OCI-LY1 (cell line): ENCODE data around the gene POLE.

Experiments
- H2AFZ ChIP-seq: fragments of 200-600 bp; sonication (generic), shearing (Covaris generic); 2 replicates; pipeline ENCODE4 v1.6.0; 2014; ENCODE audit warnings: antibody characterized with exemption, mild to moderate bottlenecking, low read length
- H3F3A ChIP-seq: fragments of 200-600 bp; sonication (generic), shearing (Covaris generic); 2 replicates; pipeline ENCODE4 v1.6.0; 2014; ENCODE audit warnings: mild to moderate bottlenecking, antibody characterized with exemption, low read length, moderate library complexity; ENCODE audit not compliant: insufficient read depth
- H3K27ac ChIP-seq: fragments of 200-600 bp; sonication (generic); 2 replicates; pipeline ENCODE4 v1.5.1; 2014; ENCODE audit warnings: low read length, mixed run types, mild to moderate bottlenecking, low read depth; ENCODE audit not compliant: poor library complexity, severe bottlenecking
- H3K27me3 ChIP-seq: fragments of 200-600 bp; sonication (generic); 2 replicates; pipeline ENCODE4 v1.6.0; 2014; ENCODE audit warnings: antibody characterized with exemption, mild to moderate bottlenecking, low read length, moderate library complexity; ENCODE audit not compliant: insufficient read depth
- H3K36me3 ChIP-seq: fragments of 200-600 bp; sonication (generic); 2 replicates; pipeline ENCODE4 v1.6.1; 2014; ENCODE audit warnings: mild to moderate bottlenecking, antibody characterized with exemption, low read length, moderate library complexity, mixed read lengths; ENCODE audit not compliant: insufficient read depth
- H3K4me1 ChIP-seq: fragments of 200-600 bp; sonication (generic); 2 replicates; pipeline ENCODE4 v1.5.1; 2014; ENCODE audit warnings: mild to moderate bottlenecking, low read length, moderate library complexity; ENCODE audit not compliant: insufficient read depth, severe bottlenecking
- H3K4me2 ChIP-seq: fragments of 200-600 bp; sonication (generic), shearing (Covaris generic); 2 replicates; pipeline ENCODE4 v1.6.1; 2014; ENCODE audit warnings: low read length
- H3K4me3 ChIP-seq: fragments of 200-600 bp; sonication (generic); 2 replicates; pipeline ENCODE4 v1.5.1; 2014; ENCODE audit warnings: low read length, low read depth, mild to moderate bottlenecking, mixed read lengths; ENCODE audit not compliant: poor library complexity, severe bottlenecking
- H3K79me2 ChIP-seq: fragments of 200-600 bp; shearing (Covaris generic); 2 replicates; pipeline ENCODE4 v1.6.1; 2016; ENCODE audit warnings: mixed run types, low read length, mixed read lengths; ENCODE audit not compliant: insufficient read depth
- H3K9ac ChIP-seq: fragments of 200-600 bp; sonication (generic), shearing (Covaris generic); 2 replicates; pipeline ENCODE4 v1.6.1; 2014; ENCODE audit warnings: mild to moderate bottlenecking, low read length, mixed read lengths
- H3K9me2 ChIP-seq: fragments of 200-600 bp; sonication (generic), shearing (Covaris generic); 2 replicates; pipeline ENCODE4 v1.6.1; 2014; ENCODE audit warnings: low read depth, mild to moderate bottlenecking, low read length, mixed read lengths
- H3K9me3 ChIP-seq: fragments of 200-600 bp; shearing (Covaris generic); 2 replicates; pipeline ENCODE4 v1.6.1; 2014; ENCODE audit warnings: low read length, mixed read lengths
- H4K20me1 ChIP-seq: fragments of 200-600 bp; sonication (generic), shearing (Covaris generic); 2 replicates; pipeline ENCODE4 v1.6.0; 2016; ENCODE audit warnings: mild to moderate bottlenecking, low read length; ENCODE audit not compliant: insufficient read depth
- EZH2 ChIP-seq: fragments of 200-600 bp; sonication (generic), shearing (Covaris generic); IDR thresholded peaks from 2 replicates; pipeline ENCODE4 v1.8.0; 2017; ENCODE audit warnings: borderline replicate concordance, mixed run types, mild to moderate bottlenecking, antibody characterized with exemption, low read length, moderate library complexity, mixed read lengths
- TF ChIP-seq, protein P1 (sequence below): fragments of 200-600 bp; sonication (generic), shearing (Covaris generic); IDR thresholded peaks from 2 replicates; pipeline ENCODE4 v1.5.1; 2017; ENCODE audit warnings: mild to moderate bottlenecking, antibody characterized with exemption, low read length, moderate library complexity, mixed read lengths

Gene POLE

DNA sequence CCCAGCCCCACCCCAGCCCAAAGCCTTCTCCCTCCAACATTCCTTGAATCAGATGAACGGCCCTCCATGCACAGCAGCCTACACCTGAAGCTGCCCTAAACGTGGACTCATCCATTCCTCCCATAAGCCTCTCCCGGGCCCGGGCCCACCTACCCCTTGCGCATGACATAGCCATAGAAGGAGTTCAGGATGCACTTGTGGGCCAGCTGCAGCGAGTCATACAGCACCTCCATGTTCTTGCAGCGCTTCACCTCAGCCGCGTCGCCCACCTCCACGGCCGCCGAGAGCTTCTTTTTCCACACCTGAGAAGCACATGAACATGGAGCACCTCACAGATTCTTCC lies 22.0 kb downstream of the POLE start:
- no peaks in the 10 kb centered on the region for H3K79me2 ChIP-seq
- H2AFZ ChIP-seq = no peak overlapping the region
- peaks cover 99% of the 10 kb centered on the region for H3K36me3 ChIP-seq
- no peaks in the 10 kb centered on the region for H3K4me1 ChIP-seq
- H3K9me2 ChIP-seq = no peaks in the 10 kb centered on the region
- no peaks in the 10 kb centered on the region for H4K20me1 ChIP-seq
- no peaks in the 10 kb centered on the region for H3K27me3 ChIP-seq
- no peak overlapping the region for H3K27ac ChIP-seq
- no peak overlapping the region for H3K9ac ChIP-seq
- no peaks in the 10 kb centered on the region for H3F3A ChIP-seq
- TF ChIP-seq, protein P1, sequence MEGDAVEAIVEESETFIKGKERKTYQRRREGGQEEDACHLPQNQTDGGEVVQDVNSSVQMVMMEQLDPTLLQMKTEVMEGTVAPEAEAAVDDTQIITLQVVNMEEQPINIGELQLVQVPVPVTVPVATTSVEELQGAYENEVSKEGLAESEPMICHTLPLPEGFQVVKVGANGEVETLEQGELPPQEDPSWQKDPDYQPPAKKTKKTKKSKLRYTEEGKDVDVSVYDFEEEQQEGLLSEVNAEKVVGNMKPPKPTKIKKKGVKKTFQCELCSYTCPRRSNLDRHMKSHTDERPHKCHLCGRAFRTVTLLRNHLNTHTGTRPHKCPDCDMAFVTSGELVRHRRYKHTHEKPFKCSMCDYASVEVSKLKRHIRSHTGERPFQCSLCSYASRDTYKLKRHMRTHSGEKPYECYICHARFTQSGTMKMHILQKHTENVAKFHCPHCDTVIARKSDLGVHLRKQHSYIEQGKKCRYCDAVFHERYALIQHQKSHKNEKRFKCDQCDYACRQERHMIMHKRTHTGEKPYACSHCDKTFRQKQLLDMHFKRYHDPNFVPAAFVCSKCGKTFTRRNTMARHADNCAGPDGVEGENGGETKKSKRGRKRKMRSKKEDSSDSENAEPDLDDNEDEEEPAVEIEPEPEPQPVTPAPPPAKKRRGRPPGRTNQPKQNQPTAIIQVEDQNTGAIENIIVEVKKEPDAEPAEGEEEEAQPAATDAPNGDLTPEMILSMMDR = no peak
- TF ChIP-seq EZH2 = no peak
- H3K9me3 ChIP-seq = no peaks in the 10 kb centered on the region
- H3K4me3 ChIP-seq = no peak overlapping the region
- H3K4me2 ChIP-seq = no peak overlapping the region

DNA sequence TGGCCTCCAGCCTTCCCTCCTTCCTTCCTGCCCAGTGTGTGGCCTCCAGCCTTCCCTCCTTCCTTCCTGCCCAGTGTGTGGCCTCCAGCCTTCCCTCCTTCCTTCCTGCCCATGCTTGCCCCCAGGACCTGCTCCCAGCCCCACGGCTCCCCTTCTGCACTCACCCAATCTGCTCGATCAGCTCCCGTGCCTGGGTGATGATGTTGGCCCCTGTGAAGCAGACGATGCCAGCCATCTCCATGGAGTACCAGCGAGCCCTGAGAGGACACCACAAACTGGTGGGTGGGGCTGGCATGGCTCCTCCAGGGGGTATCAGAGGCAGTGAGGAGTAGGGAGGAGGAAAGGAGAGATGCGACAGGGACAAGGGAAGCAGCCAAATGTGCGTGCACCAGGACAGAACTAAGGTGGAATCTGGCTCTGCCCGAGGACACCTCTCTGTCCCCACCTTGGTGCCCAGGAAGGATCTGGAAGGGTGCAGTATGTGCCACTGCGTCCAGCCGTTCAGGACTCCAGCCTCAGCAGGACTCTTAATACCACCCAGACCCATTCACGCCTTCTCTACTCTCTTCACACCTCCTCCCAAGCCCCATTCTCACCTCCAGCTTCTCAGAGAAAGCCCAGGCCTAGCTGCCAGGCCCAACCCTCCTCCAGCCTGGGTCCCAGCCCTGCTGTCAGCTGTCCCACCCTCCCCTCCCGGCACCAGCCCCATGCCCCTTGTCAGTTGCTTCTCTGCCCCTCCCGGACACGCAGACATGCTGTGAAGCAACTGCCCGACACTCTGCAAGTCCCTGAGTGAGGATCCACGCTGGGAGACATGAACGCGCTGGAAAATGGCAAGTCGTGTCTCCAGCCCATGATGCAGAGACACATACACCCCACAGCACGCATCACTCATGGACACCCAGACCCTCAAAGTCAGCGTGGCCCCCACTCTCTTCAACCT lies 22.7 kb downstream of the POLE start:
- Histone ChIP-seq H3K4me2 (no peak overlapping the region), H3K9me3 (no peaks in the 10 kb centered on the region), H3K9ac (no peak overlapping the region), H3K79me2 (no peaks in the 10 kb centered on the region), H3K36me3 (peaks cover 100% of the 10 kb centered on the region), H3K9me2 (no peaks in the 10 kb centered on the region), H3F3A (no peaks in the 10 kb centered on the region), H3K4me3 (no peak overlapping the region), H3K27me3 (no peaks in the 10 kb centered on the region), H4K20me1 (no peaks in the 10 kb centered on the region), H2AFZ (no peak overlapping the region), H3K27ac (no peak overlapping the region), H3K4me1 (no peaks in the 10 kb centered on the region)
- TF ChIP-seq, protein P1 = no peak
- TF ChIP-seq EZH2 = no peak

DNA sequence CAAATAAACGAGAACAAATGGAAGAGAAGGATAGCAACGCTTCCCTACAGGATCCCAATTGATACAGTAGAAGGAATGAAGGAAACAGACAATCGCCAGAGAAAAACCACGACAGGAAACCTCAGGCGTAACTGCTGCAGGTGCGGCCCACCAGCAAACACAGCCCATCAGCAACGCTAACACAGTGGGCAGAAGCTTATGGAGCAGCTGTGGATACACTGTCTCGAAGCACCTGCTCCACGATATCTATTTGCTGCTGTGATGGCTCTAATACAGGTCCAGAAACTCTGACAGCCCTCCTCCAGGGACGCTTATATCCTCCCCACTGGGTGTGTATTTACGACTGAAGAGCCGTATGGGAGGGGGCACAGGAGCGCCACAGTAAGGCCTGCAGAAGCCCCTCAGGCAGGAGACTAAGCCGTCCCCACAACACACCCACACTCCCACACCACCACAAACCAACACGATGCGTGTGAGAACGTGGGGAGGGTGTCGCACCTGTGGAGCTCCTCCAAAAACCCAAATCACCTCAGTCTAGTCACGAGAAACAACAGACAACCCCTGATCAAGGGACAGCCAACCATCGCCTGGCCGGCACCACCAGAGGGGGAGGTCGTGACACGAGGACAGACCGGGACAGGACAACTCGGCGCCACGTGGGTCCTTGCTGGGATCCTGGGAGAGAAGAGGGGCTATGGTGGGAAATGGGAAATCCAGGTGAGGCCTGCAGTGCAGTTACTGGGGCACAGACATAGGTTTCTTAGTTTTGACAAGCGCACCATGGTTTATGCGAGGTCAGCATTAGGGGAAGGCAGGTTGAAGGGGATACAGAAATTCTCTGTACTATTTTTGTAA lies 24.0 kb downstream of the POLE start:
- no peak overlapping the region for H3K9ac ChIP-seq

More for the DNA sequence above, 24.0 kb downstream of the POLE start:
- H2AFZ ChIP-seq = no peak overlapping the region
- peaks cover 100% of the 10 kb centered on the region for H3K36me3 ChIP-seq
- no peaks in the 10 kb centered on the region for H3F3A ChIP-seq
- H3K9me3 ChIP-seq = no peaks in the 10 kb centered on the region
- H3K4me3 ChIP-seq = no peak overlapping the region
- no peaks in the 10 kb centered on the region for H3K79me2 ChIP-seq
- no peaks in the 10 kb centered on the region for H4K20me1 ChIP-seq
- H3K27me3 ChIP-seq = no peaks in the 10 kb centered on the region
- no peaks in the 10 kb centered on the region for H3K4me1 ChIP-seq
- H3K9me2 ChIP-seq = no peaks in the 10 kb centered on the region
- no peak for TF ChIP-seq EZH2
- TF ChIP-seq, protein P1 = no peak
- H3K4me2 ChIP-seq = no peak overlapping the region
- no peak overlapping the region for H3K27ac ChIP-seq
